HEK293 (cell line): Measurements from ENCODE around the gene IGFBPL1.

ENCODE experiments used
- CTCF ChIA-PET: fragments of 350-600 bp; formaldehyde crosslinking; extraction: SDS; loops from one replicate; lab custom pipeline; 2021; ENCODE audit warnings: antibody characterized with exemption; lab: Yijun Ruan, JAX
- POLR2A ChIA-PET: fragments of 300-600 bp; formaldehyde crosslinking; extraction: SDS; loops from one replicate; lab custom pipeline; 2020; ENCODE audit warnings: antibody characterized with exemption, inconsistent platforms; lab: Yijun Ruan, JAX
- H3K27ac ChIP-seq: fragments of 200-500 bp; sonication (Bioruptor generic); 2 replicates; pipeline ENCODE4 v1.5.1; 2014; ENCODE audit warnings: low read depth, low read length, control low read depth, inconsistent platforms; ENCODE audit errors: extremely low read depth
- H3K36me3 ChIP-seq, 2 experiments: fragments of 200-500 bp in 1 of 2; sonication (Bioruptor generic) in 1 of 2; 1 replicate in 1 of 2; 2 replicates in 1 of 2; pipeline ENCODE4 v1.5.1; 2014 to 2017; ENCODE audit warnings: inconsistent platforms in 2 of 2, low read length in 2 of 2; ENCODE audit not compliant: control insufficient read depth in 2 of 2, insufficient read depth in 1 of 2
- H3K4me1 ChIP-seq: fragments of 200-500 bp; sonication (Bioruptor generic); 2 replicates; pipeline ENCODE4 v1.5.1; 2014; ENCODE audit warnings: mild to moderate bottlenecking, low read length, inconsistent platforms; ENCODE audit not compliant: control insufficient read depth, insufficient read depth
- H3K4me3 ChIP-seq: 2 replicates; pipeline ENCODE4 v1.5.1; 2011; ENCODE audit warnings: low read depth, mild to moderate bottlenecking, control low read depth, low read length, moderate library complexity
- H3K9me3 ChIP-seq: fragments of 200-500 bp; sonication (Bioruptor generic); 2 replicates; pipeline ENCODE4 v1.5.1; 2014; ENCODE audit warnings: low read depth, low read length, inconsistent platforms; ENCODE audit not compliant: control insufficient read depth, insufficient read depth
- FEZF1 ChIP-seq: fragments of 450-650 bp; formaldehyde crosslinking; IDR thresholded peaks from 2 replicates; pipeline ENCODE4 v1.5.1; 2016; ENCODE audit warnings: missing biosample characterization, missing genetic modification characterization
- SETDB1 ChIP-seq: IDR thresholded peaks from one replicate; pipeline ENCODE4 v1.6.1; 2017; ENCODE audit warnings: mild to moderate bottlenecking, low read length, moderate library complexity, mixed read lengths; ENCODE audit not compliant: insufficient read length
- SP7 ChIP-seq: fragments of 450-650 bp; formaldehyde crosslinking; IDR thresholded peaks from 2 replicates; pipeline ENCODE4 v1.5.1; 2016; ENCODE audit warnings: missing biosample characterization, missing genetic modification characterization
- TRIM28 ChIP-seq: IDR thresholded peaks from 2 replicates; pipeline ENCODE4 v1.6.1; 2011; ENCODE audit warnings: low read length, control low read depth, borderline replicate concordance
- ZFP41 ChIP-seq: fragments of 450-650 bp; formaldehyde crosslinking; IDR thresholded peaks from 2 replicates; pipeline ENCODE4 v1.5.1; 2016; ENCODE audit warnings: missing biosample characterization, missing genetic modification characterization, borderline replicate concordance
- ZNF112 ChIP-seq: fragments of 450-650 bp; formaldehyde crosslinking; IDR thresholded peaks from 2 replicates; pipeline ENCODE4 v1.5.0; 2017; ENCODE audit warnings: missing biosample characterization, missing genetic modification characterization
- ZNF138 ChIP-seq: fragments of 450-650 bp; formaldehyde crosslinking; IDR thresholded peaks from 2 replicates; pipeline ENCODE4 v1.5.1; 2016; ENCODE audit warnings: missing biosample characterization, missing genetic modification characterization, borderline replicate concordance
- ZNF155 ChIP-seq: fragments of 450-650 bp; formaldehyde crosslinking; IDR thresholded peaks from 2 replicates; pipeline ENCODE4 v1.5.1; 2016; ENCODE audit warnings: missing biosample characterization, missing genetic modification characterization
- ZNF157 ChIP-seq: fragments of 450-650 bp; formaldehyde crosslinking; IDR thresholded peaks from 2 replicates; pipeline ENCODE4 v1.5.1; 2016; ENCODE audit warnings: missing biosample characterization, missing genetic modification characterization
- ZNF16 ChIP-seq: fragments of 450-650 bp; formaldehyde crosslinking; IDR thresholded peaks from 2 replicates; pipeline ENCODE4 v1.5.1; 2016; ENCODE audit warnings: low read depth, missing biosample characterization, missing genetic modification characterization
- ZNF19 ChIP-seq: fragments of 450-650 bp; formaldehyde crosslinking; IDR thresholded peaks from 2 replicates; pipeline ENCODE4; 2016; ENCODE audit warnings: missing biosample characterization, missing genetic modification characterization, low read depth
- ZNF292 ChIP-seq: fragments of 450-650 bp; formaldehyde crosslinking; IDR thresholded peaks from 2 replicates; pipeline ENCODE4 v1.5.1; 2016; ENCODE audit warnings: low read depth, missing biosample characterization, missing genetic modification characterization, borderline replicate concordance
- ZNF354C ChIP-seq: fragments of 450-650 bp; formaldehyde crosslinking; IDR thresholded peaks from 2 replicates; pipeline ENCODE4 v1.5.1; 2016; ENCODE audit warnings: missing biosample characterization, missing genetic modification characterization, low read depth, borderline replicate concordance
- ZNF362 ChIP-seq: fragments of 450-650 bp; formaldehyde crosslinking; IDR thresholded peaks from 2 replicates; pipeline ENCODE4 v1.5.1; 2016; ENCODE audit warnings: missing biosample characterization, missing genetic modification characterization
- ZNF518A ChIP-seq: fragments of 450-650 bp; formaldehyde crosslinking; conservative IDR thresholded peaks from 2 replicates; pipeline ENCODE4 v1.5.1; 2016; ENCODE audit warnings: low read depth, missing biosample characterization, missing genetic modification characterization
- ZNF549 ChIP-seq: fragments of 450-650 bp; IDR thresholded peaks from 2 replicates; pipeline ENCODE4 v1.5.1; 2018; ENCODE audit warnings: missing biosample characterization, missing genetic modification characterization, mild to moderate bottlenecking, inconsistent platforms, moderate library complexity
- ZNF571 ChIP-seq: fragments of 450-650 bp; formaldehyde crosslinking; IDR thresholded peaks from 2 replicates; pipeline ENCODE4 v1.5.0; 2017; ENCODE audit warnings: missing biosample characterization, missing genetic modification characterization
- ZNF658 ChIP-seq: fragments of 450-650 bp; formaldehyde crosslinking; IDR thresholded peaks from 2 replicates; pipeline ENCODE4; 2016; ENCODE audit warnings: missing biosample characterization, missing genetic modification characterization
- ZNF660 ChIP-seq: fragments of 450-650 bp; IDR thresholded peaks from 2 replicates; pipeline ENCODE4 v1.5.1; 2018; ENCODE audit warnings: missing biosample characterization, mild to moderate bottlenecking, missing genetic modification characterization
- ZNF768 ChIP-seq: fragments of 450-650 bp; formaldehyde crosslinking; IDR thresholded peaks from 2 replicates; pipeline ENCODE4 v1.5.1; 2018; ENCODE audit warnings: missing biosample characterization, mild to moderate bottlenecking, missing genetic modification characterization
- ZNF791 ChIP-seq: fragments of 450-650 bp; formaldehyde crosslinking; IDR thresholded peaks from 2 replicates; pipeline ENCODE4 v1.5.1; 2016; ENCODE audit warnings: missing biosample characterization, missing genetic modification characterization
- ZNF837 ChIP-seq: fragments of 450-650 bp; formaldehyde crosslinking; IDR thresholded peaks from 2 replicates; pipeline ENCODE4 v1.5.1; 2016; ENCODE audit warnings: missing biosample characterization, missing genetic modification characterization

The IGFBPL1 gene

DNA sequence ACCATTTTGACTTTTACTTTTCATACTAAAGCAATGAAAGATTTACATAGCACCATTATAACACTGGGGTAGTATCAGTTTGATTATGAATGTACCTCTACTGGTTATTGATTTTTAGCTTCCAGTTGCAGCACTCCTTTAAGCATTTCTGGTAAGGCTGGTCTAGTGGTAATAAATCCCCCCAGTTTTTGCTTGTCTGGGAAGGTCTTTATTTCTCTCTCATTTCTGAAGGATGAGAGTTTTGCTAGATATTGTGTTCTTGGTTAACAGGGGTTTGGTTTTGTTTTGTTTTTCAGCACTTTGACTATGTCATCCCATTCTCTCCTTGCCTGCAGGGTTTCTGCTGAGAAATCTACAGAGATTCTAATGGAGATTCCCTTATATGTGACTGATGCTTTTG is 26.9 kb upstream of the IGFBPL1 start:
- Histone ChIP-seq H3K4me1 (no peaks in the 10 kb centered on the region), H3K27ac (no peak overlapping the region), H3K36me3 (no peaks in the 10 kb centered on the region)
- CTCF ChIA-PET: no interaction called here
- TF ChIP-seq ZNF791: peak; percentile 40; the same call in 1 of the 2 replicates
- peak; percentile 96 for TF ChIP-seq SETDB1
- TF ChIP-seq ZNF157 (tag by site-specific recombination): no peak
- 0 out of 2 replicates have a peak, but pooled peaks have one; percentile 23 for TF ChIP-seq TRIM28
- TF ChIP-seq, all 188 proteins: peak for 3
- H3K9me3 ChIP-seq: no peaks in the 10 kb centered on the region
- POLR2A ChIA-PET: interaction anchor here (0.8 kb wide), 1 partner anchor 8 kb away, joined by 4 read pairs; no protein-coding TSS in a partner anchor
- H3K4me3 ChIP-seq: no peak overlapping the region

- TF ChIP-seq ZNF660 (tag by site-specific recombination) (no peak), ZNF837 (tag by site-specific recombination) (no peak), ZNF768 (tag by site-specific recombination) (no peak), ZFP41 (tag by site-specific recombination) (no peak), SP7 (tag by site-specific recombination) (no peak), ZNF362 (tag by site-specific recombination) (no peak), ZNF138 (tag by site-specific recombination) (no peak), ZNF571 (tag by site-specific recombination) (no peak), ZNF155 (tag by site-specific recombination) (no peak), ZNF19 (tag by site-specific recombination) (no peak), ZNF354C (tag by site-specific recombination) (no peak), ZNF16 (no peak)
- TF ChIP-seq, all 188 proteins: peak for 0
- no peaks in the 10 kb centered on the region for H3K9me3 ChIP-seq
- ChIA-PET POLR2A (no interaction called here), CTCF (interaction anchor here (1.0 kb wide), 1 partner anchor 14 kb away, joined by 3 read pairs; no protein-coding TSS in a partner anchor)
- no peak overlapping the region for H3K4me3 ChIP-seq
- H3K36me3 ChIP-seq: no peaks in the 10 kb centered on the region
- H3K4me1 ChIP-seq: no peaks in the 10 kb centered on the region
- H3K27ac ChIP-seq: no peak overlapping the region
Measured at GRCh38 chr9:38447703-38448102, 23.4 kb upstream of the IGFBPL1 start.

- ChIA-PET CTCF (interaction anchor here (1.2 kb wide), 1 partner anchor 12 kb away, joined by 3 read pairs; no protein-coding TSS in a partner anchor), POLR2A (no interaction called here)
- TF ChIP-seq ZNF292 (tag by site-specific recombination) (no peak), ZNF138 (tag by site-specific recombination) (no peak), ZNF112 (tag by site-specific recombination) (no peak), ZNF518A (tag by site-specific recombination) (no peak), ZNF658 (tag by site-specific recombination) (no peak), ZNF549 (tag by site-specific recombination) (no peak), FEZF1 (no peak)
Measured at GRCh38 chr9:38445154-38446043, 21.1 kb upstream of the IGFBPL1 start.

More at GRCh38 chr9:38445154-38446043, 21.1 kb upstream of the IGFBPL1 start:
- Histone ChIP-seq H3K36me3 (no peaks in the 10 kb centered on the region), H3K4me3 (no peak overlapping the region), H3K4me1 (no peaks in the 10 kb centered on the region), H3K27ac (no peak overlapping the region), H3K9me3 (no peaks in the 10 kb centered on the region)
